Measurements from ENCODE around the gene CNTRL.

CNTRL gene

DNA sequence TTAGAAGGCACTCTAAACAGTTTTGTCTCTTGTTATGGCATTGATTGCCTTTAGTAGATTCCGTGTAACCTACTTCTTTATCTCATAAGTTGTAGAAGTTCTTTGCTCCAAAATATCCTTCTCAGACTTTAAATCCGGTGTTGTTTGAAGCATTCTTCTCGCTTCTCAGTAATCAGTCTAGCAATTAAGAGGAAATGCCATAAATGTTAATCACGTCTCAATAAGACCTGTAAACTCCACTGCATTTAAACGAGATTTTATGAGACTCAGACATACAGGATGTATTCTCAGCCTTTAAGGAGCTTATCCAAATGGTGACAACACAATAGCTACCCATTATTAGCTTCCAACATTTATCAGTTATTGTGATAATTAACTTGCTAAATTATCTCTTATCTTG, 16.9 kb upstream of the CNTRL start:
- no peaks in the 10 kb centered on the region for H3K36me3 ChIP-seq (ENCODE audit: control insufficient read depth, low read length)
- H3K27ac ChIP-seq (ENCODE audit: low read depth, low read length), result no peak overlapping the region
- no peaks in the 10 kb centered on the region for H3K27me3 ChIP-seq (ENCODE audit: control insufficient read depth, low read length)
- no peaks in the 10 kb centered on the region for H3K79me2 ChIP-seq (ENCODE audit: control insufficient read depth, low read length)
- TF ChIP-seq, protein P1, sequence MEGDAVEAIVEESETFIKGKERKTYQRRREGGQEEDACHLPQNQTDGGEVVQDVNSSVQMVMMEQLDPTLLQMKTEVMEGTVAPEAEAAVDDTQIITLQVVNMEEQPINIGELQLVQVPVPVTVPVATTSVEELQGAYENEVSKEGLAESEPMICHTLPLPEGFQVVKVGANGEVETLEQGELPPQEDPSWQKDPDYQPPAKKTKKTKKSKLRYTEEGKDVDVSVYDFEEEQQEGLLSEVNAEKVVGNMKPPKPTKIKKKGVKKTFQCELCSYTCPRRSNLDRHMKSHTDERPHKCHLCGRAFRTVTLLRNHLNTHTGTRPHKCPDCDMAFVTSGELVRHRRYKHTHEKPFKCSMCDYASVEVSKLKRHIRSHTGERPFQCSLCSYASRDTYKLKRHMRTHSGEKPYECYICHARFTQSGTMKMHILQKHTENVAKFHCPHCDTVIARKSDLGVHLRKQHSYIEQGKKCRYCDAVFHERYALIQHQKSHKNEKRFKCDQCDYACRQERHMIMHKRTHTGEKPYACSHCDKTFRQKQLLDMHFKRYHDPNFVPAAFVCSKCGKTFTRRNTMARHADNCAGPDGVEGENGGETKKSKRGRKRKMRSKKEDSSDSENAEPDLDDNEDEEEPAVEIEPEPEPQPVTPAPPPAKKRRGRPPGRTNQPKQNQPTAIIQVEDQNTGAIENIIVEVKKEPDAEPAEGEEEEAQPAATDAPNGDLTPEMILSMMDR (IDR thresholded peaks at IDR 0.05; ENCODE audit: low read depth, low read length, poor library complexity, severe bottlenecking), result no peak
- TF ChIP-seq EZH2phosphoT487 (IDR thresholded peaks at IDR 0.05; ENCODE audit: borderline replicate concordance, low read length), result no peak
- H3K9me2 ChIP-seq (replicated peaks; ENCODE audit: control insufficient read depth, low read length), result no peaks in the 10 kb centered on the region
- H3K4me1 ChIP-seq (ENCODE audit: control insufficient read depth, low read length), result peaks cover 25% of the 10 kb centered on the region
- H4K20me1 ChIP-seq (ENCODE audit: control insufficient read depth, insufficient read depth, low read depth, low read length), result no peaks in the 10 kb centered on the region
- H3K9me3 ChIP-seq (ENCODE audit: control insufficient read depth, insufficient read depth, low read length), result no peaks in the 10 kb centered on the region
- H3K4me2 ChIP-seq (ENCODE audit: low read length), result no peak overlapping the region
- H3F3A ChIP-seq (ENCODE audit: control insufficient read depth, insufficient read depth), result no peaks in the 10 kb centered on the region
- no peak overlapping the region for H3K4me3 ChIP-seq (ENCODE audit: low read length)

DNA sequence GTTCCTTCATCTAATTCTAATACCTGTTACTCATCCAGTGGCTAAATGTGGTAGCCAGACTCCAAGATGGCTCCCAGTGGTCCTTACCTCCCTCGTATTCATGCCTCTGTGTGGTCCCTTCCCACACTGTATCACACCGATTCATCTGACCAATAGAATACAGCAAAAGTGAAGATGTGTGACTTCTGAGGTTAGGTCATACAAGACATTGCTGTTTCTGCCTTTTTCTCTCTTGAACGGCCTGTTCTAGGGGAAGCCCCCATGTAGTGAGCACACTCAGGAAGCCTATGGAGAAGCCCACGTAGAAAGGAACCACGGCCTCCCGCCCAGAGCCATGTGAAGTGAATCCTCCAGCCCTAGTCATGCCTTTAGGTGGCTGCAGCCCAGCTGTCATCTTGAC, 15.2 kb upstream of the CNTRL start:
- TF ChIP-seq, protein P1 (IDR thresholded peaks at IDR 0.05; ENCODE audit: low read depth, low read length, poor library complexity, severe bottlenecking), result no peak
- no peak for TF ChIP-seq EZH2phosphoT487 (IDR thresholded peaks at IDR 0.05; ENCODE audit: borderline replicate concordance, low read length)
- Histone ChIP-seq H3K79me2 (ENCODE audit: control insufficient read depth, low read length) (no peaks in the 10 kb centered on the region), H3K27me3 (ENCODE audit: control insufficient read depth, low read length) (no peaks in the 10 kb centered on the region), H3K27ac (ENCODE audit: low read depth, low read length) (no peak overlapping the region), H4K20me1 (ENCODE audit: control insufficient read depth, insufficient read depth, low read depth, low read length) (no peaks in the 10 kb centered on the region), H3F3A (ENCODE audit: control insufficient read depth, insufficient read depth) (no peaks in the 10 kb centered on the region), H3K9me3 (ENCODE audit: control insufficient read depth, insufficient read depth, low read length) (no peaks in the 10 kb centered on the region), H3K4me1 (ENCODE audit: control insufficient read depth, low read length) (peaks cover 36% of the 10 kb centered on the region), H3K4me3 (ENCODE audit: low read length) (no peak overlapping the region), H3K36me3 (ENCODE audit: control insufficient read depth, low read length) (no peaks in the 10 kb centered on the region), H3K4me2 (ENCODE audit: low read length) (peak overlapping the region; percentile 49; the same call in 1 of the 2 replicates), H3K9me2 (replicated peaks; ENCODE audit: control insufficient read depth, low read length) (no peaks in the 10 kb centered on the region)

DNA sequence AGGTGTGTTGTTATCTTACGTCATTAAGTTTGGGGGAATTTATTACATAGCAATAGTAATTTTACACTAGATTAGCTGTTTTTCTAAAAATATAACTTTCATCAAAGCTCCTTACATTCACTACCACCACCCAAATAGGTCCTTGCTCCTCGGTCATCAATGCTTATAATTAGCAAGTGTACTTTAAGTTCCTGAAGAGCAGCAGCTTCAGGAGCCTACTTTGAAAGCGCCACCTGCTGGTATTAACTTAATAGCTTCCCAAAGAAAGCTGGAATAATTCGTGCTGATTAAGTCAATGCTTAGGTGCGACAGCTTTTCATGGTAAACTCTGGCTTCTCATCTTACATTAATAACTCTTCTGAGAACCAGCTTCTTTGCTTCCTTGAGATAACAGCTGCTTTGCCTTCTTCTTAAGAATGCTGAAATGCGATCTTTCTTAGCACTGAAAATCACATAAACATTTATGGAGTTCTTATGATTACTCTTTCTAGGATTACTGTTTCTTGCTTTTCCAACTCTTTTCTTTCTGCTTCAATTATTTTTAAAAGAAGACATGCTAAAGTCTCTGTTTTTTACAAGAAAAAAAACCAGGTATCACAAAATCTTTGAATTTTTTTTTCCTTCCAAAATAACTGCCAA, 14.6 kb upstream of the CNTRL start:
- TF ChIP-seq, protein P1 (IDR thresholded peaks at IDR 0.05; ENCODE audit: low read depth, low read length, poor library complexity, severe bottlenecking), result peak; percentile 83
- no peak for TF ChIP-seq EZH2phosphoT487 (IDR thresholded peaks at IDR 0.05; ENCODE audit: borderline replicate concordance, low read length)
- no peaks in the 10 kb centered on the region for H3K79me2 ChIP-seq (ENCODE audit: control insufficient read depth, low read length)
- peak overlapping the region; percentile 49 for H3K4me2 ChIP-seq (ENCODE audit: low read length)
- no peaks in the 10 kb centered on the region for H3K36me3 ChIP-seq (ENCODE audit: control insufficient read depth, low read length)
- H3K4me3 ChIP-seq (ENCODE audit: low read length), result peak overlapping the region; percentile 28; the same call in 1 of the 2 replicates
- no peaks in the 10 kb centered on the region for H3K9me2 ChIP-seq (replicated peaks; ENCODE audit: control insufficient read depth, low read length)
- no peaks in the 10 kb centered on the region for H3F3A ChIP-seq (ENCODE audit: control insufficient read depth, insufficient read depth)
- peaks cover 41% of the 10 kb centered on the region for H3K4me1 ChIP-seq (ENCODE audit: control insufficient read depth, low read length)
- no peaks in the 10 kb centered on the region for H3K27me3 ChIP-seq (ENCODE audit: control insufficient read depth, low read length)
- H4K20me1 ChIP-seq (ENCODE audit: control insufficient read depth, insufficient read depth, low read depth, low read length), result no peaks in the 10 kb centered on the region
- H3K9me3 ChIP-seq (ENCODE audit: control insufficient read depth, insufficient read depth, low read length), result no peaks in the 10 kb centered on the region
- H3K27ac ChIP-seq (ENCODE audit: low read depth, low read length), result no peak overlapping the region
